Midbrain (tissue), 1 donor: ENCODE results near the gene APOC1.

Experiments used
- DNase-seq: peaks from one replicate; lab custom pipeline; 2025; lab: John Stamatoyannopoulos, UW

The APOC1 gene

GRCh38 chr19:44955505-44956439 is 41.4 kb downstream of the APOC1 start:
- no peak for DNase-seq

GRCh38 chr19:44957526-44957925 is 43.1 kb downstream of the APOC1 start:
- DNase-seq, result no peak

GRCh38 chr19:44958090-44958489 is 43.7 kb downstream of the APOC1 start:
- DNase-seq, result no peak

GRCh38 chr19:44959691-44960090 is 45.3 kb downstream of the APOC1 start:
- DNase-seq, result no peak

- no peak for DNase-seq
Measured at GRCh38 chr19:44960906-44961728, 46.7 kb downstream of the APOC1 start.

- DNase-seq, result no peak
Measured at GRCh38 chr19:44961821-44962220, 47.4 kb downstream of the APOC1 start.

GRCh38 chr19:44968118-44968517 is 53.7 kb downstream of the APOC1 start:
- no peak for DNase-seq

GRCh38 chr19:44968670-44969069 is 54.3 kb downstream of the APOC1 start:
- DNase-seq, result no peak
